Measurements from ENCODE around the gene DRAM1.

- TF ChIP-seq, protein P1, sequence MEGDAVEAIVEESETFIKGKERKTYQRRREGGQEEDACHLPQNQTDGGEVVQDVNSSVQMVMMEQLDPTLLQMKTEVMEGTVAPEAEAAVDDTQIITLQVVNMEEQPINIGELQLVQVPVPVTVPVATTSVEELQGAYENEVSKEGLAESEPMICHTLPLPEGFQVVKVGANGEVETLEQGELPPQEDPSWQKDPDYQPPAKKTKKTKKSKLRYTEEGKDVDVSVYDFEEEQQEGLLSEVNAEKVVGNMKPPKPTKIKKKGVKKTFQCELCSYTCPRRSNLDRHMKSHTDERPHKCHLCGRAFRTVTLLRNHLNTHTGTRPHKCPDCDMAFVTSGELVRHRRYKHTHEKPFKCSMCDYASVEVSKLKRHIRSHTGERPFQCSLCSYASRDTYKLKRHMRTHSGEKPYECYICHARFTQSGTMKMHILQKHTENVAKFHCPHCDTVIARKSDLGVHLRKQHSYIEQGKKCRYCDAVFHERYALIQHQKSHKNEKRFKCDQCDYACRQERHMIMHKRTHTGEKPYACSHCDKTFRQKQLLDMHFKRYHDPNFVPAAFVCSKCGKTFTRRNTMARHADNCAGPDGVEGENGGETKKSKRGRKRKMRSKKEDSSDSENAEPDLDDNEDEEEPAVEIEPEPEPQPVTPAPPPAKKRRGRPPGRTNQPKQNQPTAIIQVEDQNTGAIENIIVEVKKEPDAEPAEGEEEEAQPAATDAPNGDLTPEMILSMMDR (conservative IDR thresholded peaks at IDR 0.05 in 1 of 2, IDR thresholded peaks at IDR 0.05 in 1 of 2; ENCODE audit: extremely low read depth in 1 of 2, insufficient read depth in 1 of 2, low read depth in 1 of 2, low read length in 2 of 2) = no peak
- TF ChIP-seq EZH2 (IDR thresholded peaks at IDR 0.05; ENCODE audit: borderline replicate concordance, low read length) = no peak
Measured at GRCh38 chr12:101902641-101903040, 25.3 kb downstream of the DRAM1 start.
